Adrenal gland (tissue), 12 donors: ENCODE measurements around the gene ECI1. TPM values are rescaled to one million over a fixed set of nuclear protein-coding genes. Genes with fewer than 3 reads are reported as not detected.

Experiments
- DNase-seq, 7 donors: peaks; one replicate each; pipeline ENCODE4 v3.0.0-alpha.2; 2019 to 2020
- H3K27ac ChIP-seq, 5 donors: fragments of 200-600 bp; sonication (generic) in 4 of 5; 1 replicate in 3 of 5; 2 replicates in 2 of 5; pipeline versions ENCODE4 v1.5.1 to v1.8.0; 2016 to 2020; ENCODE audit warnings: mild to moderate bottlenecking in 1 of 5
- H3K27me3 ChIP-seq: fragments of 200-600 bp; 2 replicates; pipeline ENCODE4 v1.8.0; 2021
- H3K36me3 ChIP-seq, 2 donors: fragments of 200-600 bp; replicated peaks in 1 of 2; 1 replicate in 1 of 2; 2 replicates in 1 of 2; pipeline versions ENCODE4 v1.5.1 to v1.8.0; 2018 to 2022
- H3K4me1 ChIP-seq, 2 donors: fragments of 200-600 bp; replicated peaks in 1 of 2; 1 replicate in 1 of 2; 2 replicates in 1 of 2; pipeline versions ENCODE4 v1.5.1 to v1.8.0; 2018 to 2021
- H3K4me3 ChIP-seq, 4 donors: fragments of 200-600 bp; sonication (generic) in 3 of 4; one replicate each; pipeline ENCODE4 v1.5.1; 2016 to 2018
- H3K9me3 ChIP-seq, 3 donors: fragments of 200-600 bp; sonication (generic) in 1 of 3; replicated peaks in 1 of 3; 1 replicate in 2 of 3; 2 replicates in 1 of 3; pipeline versions ENCODE4 v1.5.1 to v1.8.0; 2016 to 2021
- CTCF ChIP-seq, 6 experiments: fragments of 450-650 bp in 4 of 6; fragments of 200-600 bp in 2 of 6; sonication (generic) in 1 of 6; IDR thresholded peaks; 1 replicate in 5 of 6; 2 replicates in 1 of 6; pipeline versions ENCODE4 v1.5.1 to v1.8.0; 2016 to 2021; ENCODE audit warnings: antibody characterized with exemption in 6 of 6, mild to moderate bottlenecking in 2 of 6, moderate library complexity in 1 of 6
- POLR2A ChIP-seq, 2 donors: fragments of 450-650 bp; IDR thresholded peaks; one replicate each; pipeline ENCODE4 v1.6.1; 2017; ENCODE audit warnings: antibody characterized with exemption in 2 of 2, mild to moderate bottlenecking in 2 of 2, moderate library complexity in 1 of 2
- WGBS, 4 donors: extraction: QIAGEN DNeasy Blood & Tissue Kit in 2 of 4; methylation state at CpG; one replicate each; pipeline versions ENCODE4 v1.1.5 to v1.1.7; 2013 to 2017; 5-methylcytosine and 5-hydroxymethylcytosine counted together
- intact Hi-C, 2 donors: fragments of 100-400 bp; cut with DNase I; formaldehyde crosslinking; loops; one replicate each; pipeline versions ENCODE4 v1.14.1 to v1.15.0; 2022 to 2023
- polyA plus RNA-seq, 3 donors: library from polyadenylated mRNA; stranded (reverse); fragments of 200-250 nt in 2 of 3; fragments of 350-450 nt in 1 of 3; fragmentation: Illumina TruSeq in 1 of 3; extraction: RNeasy Lipid Tissue Mini Kit (QIAGEN cat#74804) in 1 of 3; gene quantifications; one replicate each; pipeline ENCODE4 v1.2.3, GENCODE V29; 2013 to 2014
- total RNA-seq, 9 donors: library from RNA; depleted of rRNA in 4 of 9; stranded (reverse); fragments of >200 nt in 4 of 9; fragments of 120-200 nt in 1 of 9; fragmentation: NEBNext Ultra II Directional in 1 of 9; extraction: Animal tissue kit (Norgen Biotek cat#: 25700) in 1 of 9; gene quantifications; one replicate each; pipeline versions ENCODE4 v1.1.0 to v1.2.4, GENCODE V29; 2013 to 2023
- donor health status: healthy with polysubstance abuse.
- donor health status: Bipolar disorder and iron deficiency.
- donor health status: DM: yes; HTN: yes; CAD: no.
- donor health status: DM: no; HTN: no; CAD: no.
- donor health status: DM: no; HTN: no; CAD: no.
- donor health status: DM: yes; HTN: yes; CAD: no.

ECI1 gene
- total and polyA plus RNA-seq, 12 donors: 5.8 to 172 (median 63.7) TPM

GRCh38 chr16:2210009-2210332 lies 41.4 kb downstream of the ECI1 start:
- peaks cover 24 to 40% of the 10 kb centered on the region in 2 donors for H3K4me1 ChIP-seq
- H3K9me3 ChIP-seq: no peaks in the 10 kb centered on the region
- intact Hi-C loops: no loop called here
- no peak overlapping the region for H3K4me3 ChIP-seq
- TF ChIP-seq CTCF (IDR thresholded peaks at IDR 0.05) (no peak), POLR2A (IDR thresholded peaks at IDR 0.05) (no peak)
- H3K36me3 ChIP-seq: peaks cover 0 to 35% of the 10 kb centered on the region in 2 donors
- 85 to 95% (median 93%) methylated on average over 12 to 17 of the region's 17 CpGs for WGBS, 4 donors
- H3K27ac ChIP-seq: no peak overlapping the region
- no peaks in the 10 kb centered on the region for H3K27me3 ChIP-seq
- DNase-seq: no peak

GRCh38 chr16:2209258-2210008 lies 42.0 kb downstream of the ECI1 start:
- H3K36me3 ChIP-seq: peaks cover 0 to 35% of the 10 kb centered on the region in 2 donors
- no peaks in the 10 kb centered on the region for H3K27me3 ChIP-seq
- no peak for TF ChIP-seq POLR2A (IDR thresholded peaks at IDR 0.05)
- no peak for TF ChIP-seq CTCF (IDR thresholded peaks at IDR 0.05)
- intact Hi-C loops: no loop called here
- H3K4me3 ChIP-seq: no peak overlapping the region
- no peaks in the 10 kb centered on the region for H3K9me3 ChIP-seq
- 79 to 85% (median 84%) methylated on average over 11 to 29 of the region's 29 CpGs; no CpG with 5 or more reads in 1 of the 4 donors for WGBS, 4 donors
- no peak overlapping the region for H3K27ac ChIP-seq
- DNase-seq: no peak
- peaks cover 28 to 44% of the 10 kb centered on the region in 2 donors for H3K4me1 ChIP-seq

DNA sequence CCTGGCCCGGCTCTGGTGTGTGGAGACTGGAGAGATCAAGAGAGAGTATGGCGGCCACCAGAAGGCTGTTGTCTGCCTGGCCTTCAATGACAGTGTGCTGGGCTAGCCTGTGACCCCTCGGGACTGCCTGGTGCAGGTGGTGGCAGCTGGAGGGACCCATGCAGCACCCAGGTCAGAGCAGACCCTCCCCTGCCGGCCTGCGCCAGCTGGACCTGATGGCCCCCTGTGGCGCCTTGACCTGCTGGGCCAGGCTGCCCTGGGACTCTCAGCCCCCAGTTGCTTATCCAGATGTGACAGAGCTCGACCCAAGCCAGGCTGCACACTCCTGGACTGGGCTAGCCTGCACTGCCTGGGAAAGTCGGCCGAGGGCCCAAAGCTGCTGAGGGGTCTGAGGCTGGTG lies 42.6 kb downstream of the ECI1 start:
- no peaks in the 10 kb centered on the region for H3K9me3 ChIP-seq
- H3K4me1 ChIP-seq: peaks cover 24 to 38% of the 10 kb centered on the region in 2 donors
- WGBS, 4 donors: 86 to 92% (median 90%) methylated on average over 2 to 9 of the region's 9 CpGs
- H3K27ac ChIP-seq: no peak overlapping the region
- no peaks in the 10 kb centered on the region for H3K27me3 ChIP-seq
- DNase-seq: no peak
- intact Hi-C loops: no loop called here
- no peak overlapping the region for H3K4me3 ChIP-seq
- no peak for TF ChIP-seq POLR2A (IDR thresholded peaks at IDR 0.05)
- no peak for TF ChIP-seq CTCF (IDR thresholded peaks at IDR 0.05)
- peaks cover 0 to 35% of the 10 kb centered on the region in 2 donors for H3K36me3 ChIP-seq

- no peak for DNase-seq
- Histone ChIP-seq H3K36me3 (peaks cover 0 to 35% of the 10 kb centered on the region in 2 donors), H3K27me3 (no peaks in the 10 kb centered on the region), H3K27ac (no peak overlapping the region), H3K4me1 (peaks cover 19 to 33% of the 10 kb centered on the region in 2 donors), H3K9me3 (no peaks in the 10 kb centered on the region), H3K4me3 (no peak overlapping the region)
- WGBS, 4 donors: 80 to 86% (median 84%) methylated on average over 7 to 23 of the region's 23 CpGs; no CpG with 5 or more reads in 1 of the 4 donors
- TF ChIP-seq POLR2A (IDR thresholded peaks at IDR 0.05): no peak
- no peak for TF ChIP-seq CTCF (IDR thresholded peaks at IDR 0.05)
- intact Hi-C loops: no loop called here
Observed at GRCh38 chr16:2208308-2208707, 43.1 kb downstream of the ECI1 start.
